ENCODE measurements around the gene GNG2.

DNA sequence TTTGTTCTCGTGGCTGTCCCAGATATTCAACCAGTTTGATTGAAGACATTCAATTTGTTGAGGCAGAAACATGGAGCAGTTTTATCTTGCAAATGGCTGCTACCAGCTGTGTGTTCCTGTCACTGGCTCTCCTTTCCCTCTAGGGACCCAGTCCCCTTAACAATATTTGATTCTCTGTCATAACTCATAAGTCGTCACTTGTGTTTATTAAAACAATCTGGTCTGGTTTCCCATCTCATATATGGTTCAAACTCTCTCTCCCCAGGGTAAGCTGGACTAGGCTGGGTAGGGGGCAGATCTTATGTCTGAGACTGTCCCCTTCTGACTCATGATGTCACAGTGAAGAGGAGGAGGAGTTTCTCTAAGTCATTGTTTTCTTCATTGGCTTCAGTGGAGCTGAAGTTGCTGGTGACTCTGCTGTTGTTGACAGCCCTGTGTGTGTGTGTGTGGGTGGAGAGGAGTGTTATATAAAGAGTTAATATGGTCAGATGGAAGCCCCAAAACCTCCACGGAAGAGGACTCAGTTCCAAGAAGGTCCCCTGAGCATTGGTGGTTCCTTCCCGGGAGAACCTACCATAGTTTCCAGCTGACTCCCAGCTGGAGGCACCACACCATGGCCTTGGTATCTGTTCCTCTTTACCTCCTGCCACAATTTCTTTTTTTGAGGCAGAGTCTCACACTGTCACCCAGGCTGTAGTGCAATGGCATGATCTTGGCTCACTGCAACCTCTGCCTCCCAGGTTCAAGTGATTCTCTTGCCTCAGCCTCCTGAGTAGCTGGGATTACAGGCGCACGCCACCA lies 16.1 kb upstream of the GNG2 start:
- TF ChIP-seq, protein P1, sequence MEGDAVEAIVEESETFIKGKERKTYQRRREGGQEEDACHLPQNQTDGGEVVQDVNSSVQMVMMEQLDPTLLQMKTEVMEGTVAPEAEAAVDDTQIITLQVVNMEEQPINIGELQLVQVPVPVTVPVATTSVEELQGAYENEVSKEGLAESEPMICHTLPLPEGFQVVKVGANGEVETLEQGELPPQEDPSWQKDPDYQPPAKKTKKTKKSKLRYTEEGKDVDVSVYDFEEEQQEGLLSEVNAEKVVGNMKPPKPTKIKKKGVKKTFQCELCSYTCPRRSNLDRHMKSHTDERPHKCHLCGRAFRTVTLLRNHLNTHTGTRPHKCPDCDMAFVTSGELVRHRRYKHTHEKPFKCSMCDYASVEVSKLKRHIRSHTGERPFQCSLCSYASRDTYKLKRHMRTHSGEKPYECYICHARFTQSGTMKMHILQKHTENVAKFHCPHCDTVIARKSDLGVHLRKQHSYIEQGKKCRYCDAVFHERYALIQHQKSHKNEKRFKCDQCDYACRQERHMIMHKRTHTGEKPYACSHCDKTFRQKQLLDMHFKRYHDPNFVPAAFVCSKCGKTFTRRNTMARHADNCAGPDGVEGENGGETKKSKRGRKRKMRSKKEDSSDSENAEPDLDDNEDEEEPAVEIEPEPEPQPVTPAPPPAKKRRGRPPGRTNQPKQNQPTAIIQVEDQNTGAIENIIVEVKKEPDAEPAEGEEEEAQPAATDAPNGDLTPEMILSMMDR (IDR thresholded peaks at IDR 0.05) = no peak
- TF ChIP-seq POLR2A (IDR thresholded peaks at IDR 0.05) (no peak), POLR2AphosphoS5 (IDR thresholded peaks at IDR 0.05) (no peak)

Data from suprapubic skin (tissue), 4 donors.